IMR-90 (cell line): ENCODE results near the gene SATB2. TPM values are rescaled to one million over a fixed set of nuclear protein-coding genes. Genes with fewer than 3 reads are reported as not detected.
A peak's percentile ranks its signal among the peaks of the same experiment; 100 is the strongest.

ENCODE experiments used
- ATAC-seq: fragments of 200-7000 bp; cut with Tn5 transposase; 2 replicates; pipeline ENCODE4 v1.9.1; 2020; ENCODE audit warnings: low read depth, mild to moderate bottlenecking, moderate library complexity
- BruUV-seq: library from RNA; stranded (reverse); fragments of 400-500 nt; replicated peaks from 2 replicates; lab custom pipeline; 2021; lab: Mats Ljungman, UMichigan
- CTCF ChIA-PET: fragments of 300-600 bp; formaldehyde crosslinking; extraction: SDS; loops from one replicate; lab custom pipeline; 2021; ENCODE audit warnings: antibody characterized with exemption; lab: Yijun Ruan, JAX
- POLR2A ChIA-PET: fragments of 300-600 bp; sonication (Branson Sonifier 250); formaldehyde crosslinking; loops from one replicate; lab custom pipeline; 2022; ENCODE audit warnings: antibody characterized with exemption; ENCODE audit not compliant: unreplicated experiment; lab: Charles Lee
- DNase-seq: peaks from one replicate; pipeline ENCODE4 v3.0.0; 2013
- H2AFZ ChIP-seq: replicated peaks from 2 replicates; pipeline ENCODE3; 2013; ENCODE audit warnings: low read length, mild to moderate bottlenecking; ENCODE audit not compliant: poor library complexity
- H2AK5ac ChIP-seq: 2 replicates; pipeline ENCODE4 v1.6.1; 2013; ENCODE audit warnings: low read depth, low read length, inconsistent platforms
- H2AK9ac ChIP-seq: replicated peaks from 2 replicates; pipeline ENCODE3; 2013; ENCODE audit warnings: mild to moderate bottlenecking, low read depth, low read length, moderate library complexity; ENCODE audit not compliant: poor library complexity
- H2BK120ac ChIP-seq: 2 replicates; pipeline ENCODE4 v1.6.1; 2013; ENCODE audit warnings: low read depth, low read length, inconsistent platforms
- H2BK15ac ChIP-seq: 3 replicates; pipeline ENCODE4 v1.6.1; 2013; ENCODE audit warnings: low read depth, low read length, inconsistent platforms
- H2BK20ac ChIP-seq: 2 replicates; pipeline ENCODE4 v1.6.1; 2013; ENCODE audit warnings: low read depth, mild to moderate bottlenecking, inconsistent platforms, low read length, moderate library complexity
- H2BK5ac ChIP-seq: 2 replicates; pipeline ENCODE4 v1.6.1; 2013; ENCODE audit warnings: mild to moderate bottlenecking, low read depth, low read length, inconsistent platforms; ENCODE audit not compliant: poor library complexity, severe bottlenecking
- H3K14ac ChIP-seq: replicated peaks from 2 replicates; pipeline ENCODE4 v1.6.1; 2013; ENCODE audit warnings: low read depth, low read length, inconsistent platforms
- H3K18ac ChIP-seq: 2 replicates; pipeline ENCODE4 v1.6.1; 2013; ENCODE audit warnings: low read depth, low read length, control low read depth
- H3K23ac ChIP-seq: 2 replicates; pipeline ENCODE4 v1.6.1; 2013; ENCODE audit warnings: low read depth, low read length, inconsistent platforms
- H3K27ac ChIP-seq: 2 replicates; pipeline ENCODE4 v1.5.1; 2013; ENCODE audit warnings: mild to moderate bottlenecking, control low read depth, low read length; ENCODE audit not compliant: insufficient read depth
- H3K27me3 ChIP-seq: 2 replicates; pipeline ENCODE4 v1.6.1; 2013; ENCODE audit warnings: low read length; ENCODE audit not compliant: control insufficient read depth, insufficient read depth
- H3K36me3 ChIP-seq: 2 replicates; pipeline ENCODE4 v1.6.1; 2013; ENCODE audit warnings: low read length, mixed read lengths; ENCODE audit not compliant: control insufficient read depth, insufficient read depth
- H3K4ac ChIP-seq: 2 replicates; pipeline ENCODE4 v1.6.1; 2013; ENCODE audit warnings: low read depth, low read length, inconsistent platforms
- H3K4me1 ChIP-seq: 2 replicates; pipeline ENCODE4 v1.6.1; 2013; ENCODE audit warnings: low read length, mixed read lengths; ENCODE audit not compliant: control insufficient read depth, insufficient read depth
- H3K4me2 ChIP-seq: 2 replicates; pipeline ENCODE4 v1.6.1; 2013; ENCODE audit warnings: low read depth, mild to moderate bottlenecking, control low read depth, low read length, moderate library complexity
- H3K4me3 ChIP-seq: 2 replicates; pipeline ENCODE4 v1.5.1; 2013; ENCODE audit warnings: low read depth, mild to moderate bottlenecking, control low read depth, low read length, moderate library complexity; ENCODE audit not compliant: insufficient read depth
- H3K56ac ChIP-seq: 2 replicates; pipeline ENCODE4 v1.6.1; 2013; ENCODE audit warnings: low read length, inconsistent platforms; ENCODE audit not compliant: insufficient read depth; ENCODE audit errors: extremely low read depth
- H3K79me1 ChIP-seq, 2 experiments: 2 replicates each; pipeline ENCODE4 v1.6.1; 2013; ENCODE audit warnings: low read length in 2 of 2, inconsistent platforms in 1 of 2, low read depth in 1 of 2
- H3K9ac ChIP-seq: 2 replicates; pipeline ENCODE4 v1.6.1; 2013; ENCODE audit warnings: low read depth, low read length, control low read depth
- H3K9me1 ChIP-seq: 2 replicates; pipeline ENCODE4 v1.6.1; 2013; ENCODE audit warnings: low read length, inconsistent platforms; ENCODE audit not compliant: insufficient read depth
- H3K9me3 ChIP-seq: 2 replicates; pipeline ENCODE4 v1.6.1; 2013; ENCODE audit warnings: low read length; ENCODE audit not compliant: control insufficient read depth, insufficient read depth
- H4K20me1 ChIP-seq: 2 replicates; pipeline ENCODE4 v1.6.1; 2013; ENCODE audit warnings: low read length, inconsistent platforms; ENCODE audit not compliant: insufficient read depth
- H4K5ac ChIP-seq: 2 replicates; pipeline ENCODE4 v1.6.1; 2013; ENCODE audit warnings: mild to moderate bottlenecking, low read depth, low read length, control low read depth
- H4K8ac ChIP-seq, 2 experiments: 2 replicates each; pipeline ENCODE4 v1.6.1; 2013; ENCODE audit warnings: low read depth in 2 of 2, low read length in 2 of 2, control low read depth in 1 of 2, inconsistent platforms in 1 of 2
- H4K91ac ChIP-seq: 2 replicates; pipeline ENCODE4 v1.6.1; 2013; ENCODE audit warnings: low read depth, low read length, inconsistent platforms; ENCODE audit not compliant: insufficient read depth
- BHLHE40 ChIP-seq: fragments of 150-350 bp; IDR thresholded peaks from 2 replicates; pipeline ENCODE4 v1.6.1; 2016; ENCODE audit warnings: mild to moderate bottlenecking, low read depth, low read length
- CEBPB ChIP-seq: IDR thresholded peaks from 2 replicates; pipeline ENCODE4 v1.6.1; 2012; ENCODE audit warnings: low read depth, low read length, improper control_type of control experiment
- MAFK ChIP-seq: IDR thresholded peaks from 2 replicates; pipeline ENCODE4 v1.6.1; 2012; ENCODE audit warnings: low read depth, low read length, improper control_type of control experiment
- MAZ ChIP-seq: IDR thresholded peaks from 2 replicates; pipeline ENCODE4 v1.6.1; 2012; ENCODE audit warnings: low read depth, mild to moderate bottlenecking, low read length, improper control_type of control experiment, moderate library complexity, borderline replicate concordance
- MXI1 ChIP-seq: IDR thresholded peaks from 2 replicates; pipeline ENCODE4 v1.6.1; 2012; ENCODE audit warnings: low read depth, mild to moderate bottlenecking, low read length, moderate library complexity, borderline replicate concordance
- NFE2L2 ChIP-seq: fragments of 150-350 bp; IDR thresholded peaks from 2 replicates; pipeline ENCODE4 v1.6.1; 2016; ENCODE audit warnings: low read depth, mild to moderate bottlenecking, low read length
- RCOR1 ChIP-seq: IDR thresholded peaks from 2 replicates; pipeline ENCODE4 v1.6.1; 2012; ENCODE audit warnings: mild to moderate bottlenecking, low read length, improper control_type of control experiment; ENCODE audit not compliant: insufficient replicate concordance
- WGBS, 2 experiments: methylation state at CpG; one replicate each; pipeline versions ENCODE4 v1.1.5 to v1.1.7; 2013; ENCODE audit warnings: missing lambda C conversion rate in 2 of 2; ENCODE audit not compliant: insufficient read length in 1 of 2; ENCODE audit errors: extremely low coverage in 2 of 2; 5-methylcytosine and 5-hydroxymethylcytosine counted together
- dilution Hi-C: fragments of 300-500 bp; cut with HindIII; formaldehyde crosslinking; loops from one replicate; pipeline ENCODE4 v1.14.3; 2018; ENCODE audit warnings: low sequenced_read_pairs; ENCODE audit not compliant: unreplicated experiment
- in situ Hi-C: fragments of 300-500 bp; cut with MboI; formaldehyde crosslinking; loops from 3 replicates; pipeline ENCODE4 v1.14.3; 2019; ENCODE audit warnings: low sequenced_read_pairs, inconsistent platforms, mixed read lengths
- intact Hi-C: fragments of 100-400 bp; cut with micrococcal nuclease; formaldehyde crosslinking; loops from 2 replicates; pipeline ENCODE4 v1.10.0; 2022
- polyA plus RNA-seq, 3 experiments: library from polyadenylated mRNA; depleted of rRNA; stranded (reverse); fragments of >200 nt; gene quantifications; 2 replicates each; pipeline ENCODE4 v1.2.3, GENCODE V29; 2012; ENCODE audit warnings: low replicate concordance in 1 of 3
- total RNA-seq: library from RNA; depleted of rRNA; stranded (reverse); fragments of >200 nt; gene quantifications from 2 replicates; pipeline ENCODE4 v1.2.3, GENCODE V29; 2012
- TF ChIP-seq, protein P1 (sequence below): fragments of 150-350 bp; IDR thresholded peaks from 2 replicates; pipeline ENCODE4 v1.6.1; 2017; ENCODE audit warnings: mild to moderate bottlenecking, antibody characterized with exemption, low read length, low read depth
- TF ChIP-seq, protein P2 (sequence below): conservative IDR thresholded peaks from 2 replicates; pipeline ENCODE4 v1.5.1; 2012; ENCODE audit warnings: mild to moderate bottlenecking, low read depth, low read length, improper control_type of control experiment

Gene SATB2
- total and polyA plus RNA-seq, 2 of the 4 experiments (the other 2 are of a cell fraction), result 6.2 to 8.4 TPM

DNA sequence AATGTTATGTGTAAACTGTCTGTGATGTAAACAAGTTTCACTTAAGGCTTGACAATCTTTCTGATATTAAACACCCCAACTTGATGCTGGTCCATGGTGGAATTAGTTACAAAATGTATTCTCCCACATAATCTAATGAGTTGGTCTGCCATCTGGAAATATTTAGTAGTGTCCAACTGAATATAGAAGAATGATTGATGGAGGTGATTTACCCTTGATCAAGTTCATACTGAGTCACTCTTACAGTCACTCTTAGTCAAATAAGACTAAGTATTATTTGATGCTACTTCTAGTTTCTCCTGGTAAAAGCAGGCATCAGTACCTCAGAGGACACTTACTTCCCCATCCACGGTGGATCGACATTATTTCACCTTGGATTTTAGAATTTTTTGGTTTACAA, 198.1 kb downstream of the SATB2 start:
- DNase-seq, result peak; percentile 33

More for the DNA sequence above, 198.1 kb downstream of the SATB2 start:
- in situ Hi-C loops (no loop called here), intact Hi-C loops (no loop called here), dilution Hi-C loops (no loop called here)
- no peak overlapping the region for H2AFZ ChIP-seq
- WGBS, 2 experiments, result no CpG with 5 or more reads among the region's 2 CpGs
- H3K4ac ChIP-seq, result no peak overlapping the region
- no peak overlapping the region for H3K9ac ChIP-seq
- H3K23ac ChIP-seq, result no peak overlapping the region
- H3K36me3 ChIP-seq, result no peaks in the 10 kb centered on the region
- ChIA-PET POLR2A (no interaction called here), CTCF (no interaction called here)
- no peak overlapping the region for H3K4me3 ChIP-seq
- H3K27ac ChIP-seq, result no peak overlapping the region
- no peaks in the 10 kb centered on the region for H4K20me1 ChIP-seq
- no TSS peak for BruUV-seq
- TF ChIP-seq MXI1, result no peak
- TF ChIP-seq MAFK, result no peak
- TF ChIP-seq, protein P1, sequence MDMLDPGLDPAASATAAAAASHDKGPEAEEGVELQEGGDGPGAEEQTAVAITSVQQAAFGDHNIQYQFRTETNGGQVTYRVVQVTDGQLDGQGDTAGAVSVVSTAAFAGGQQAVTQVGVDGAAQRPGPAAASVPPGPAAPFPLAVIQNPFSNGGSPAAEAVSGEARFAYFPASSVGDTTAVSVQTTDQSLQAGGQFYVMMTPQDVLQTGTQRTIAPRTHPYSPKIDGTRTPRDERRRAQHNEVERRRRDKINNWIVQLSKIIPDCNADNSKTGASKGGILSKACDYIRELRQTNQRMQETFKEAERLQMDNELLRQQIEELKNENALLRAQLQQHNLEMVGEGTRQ, result no peak
- no peak for TF ChIP-seq RCOR1
- TF ChIP-seq MAZ, result no peak
- TF ChIP-seq, protein P2, sequence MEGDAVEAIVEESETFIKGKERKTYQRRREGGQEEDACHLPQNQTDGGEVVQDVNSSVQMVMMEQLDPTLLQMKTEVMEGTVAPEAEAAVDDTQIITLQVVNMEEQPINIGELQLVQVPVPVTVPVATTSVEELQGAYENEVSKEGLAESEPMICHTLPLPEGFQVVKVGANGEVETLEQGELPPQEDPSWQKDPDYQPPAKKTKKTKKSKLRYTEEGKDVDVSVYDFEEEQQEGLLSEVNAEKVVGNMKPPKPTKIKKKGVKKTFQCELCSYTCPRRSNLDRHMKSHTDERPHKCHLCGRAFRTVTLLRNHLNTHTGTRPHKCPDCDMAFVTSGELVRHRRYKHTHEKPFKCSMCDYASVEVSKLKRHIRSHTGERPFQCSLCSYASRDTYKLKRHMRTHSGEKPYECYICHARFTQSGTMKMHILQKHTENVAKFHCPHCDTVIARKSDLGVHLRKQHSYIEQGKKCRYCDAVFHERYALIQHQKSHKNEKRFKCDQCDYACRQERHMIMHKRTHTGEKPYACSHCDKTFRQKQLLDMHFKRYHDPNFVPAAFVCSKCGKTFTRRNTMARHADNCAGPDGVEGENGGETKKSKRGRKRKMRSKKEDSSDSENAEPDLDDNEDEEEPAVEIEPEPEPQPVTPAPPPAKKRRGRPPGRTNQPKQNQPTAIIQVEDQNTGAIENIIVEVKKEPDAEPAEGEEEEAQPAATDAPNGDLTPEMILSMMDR, result no peak
- no peak for TF ChIP-seq BHLHE40
- no peak for TF ChIP-seq NFE2L2
- no peak for TF ChIP-seq CEBPB
- H3K27me3 ChIP-seq, result no peaks in the 10 kb centered on the region
- no peak overlapping the region for H4K5ac ChIP-seq
- H4K8ac ChIP-seq, result no peak overlapping the region
- no peak overlapping the region for H3K4me2 ChIP-seq
- no peak overlapping the region for H2AK5ac ChIP-seq
- no peak overlapping the region for H4K91ac ChIP-seq
- no peak overlapping the region for H2BK20ac ChIP-seq
- H3K9me3 ChIP-seq, result peaks cover 4% of the 10 kb centered on the region; the same call in 1 of the 2 replicates
- no peaks in the 10 kb centered on the region for H3K4me1 ChIP-seq
- H2BK15ac ChIP-seq, result no peak overlapping the region
- no peak overlapping the region for H3K56ac ChIP-seq
- H3K9me1 ChIP-seq, result no peaks in the 10 kb centered on the region
- H2BK120ac ChIP-seq, result no peak overlapping the region
- no peak overlapping the region for H3K14ac ChIP-seq
- H2BK5ac ChIP-seq, result no peak overlapping the region
- H3K18ac ChIP-seq, result no peak overlapping the region
- H3K79me1 ChIP-seq, result no peaks in the 10 kb centered on the region
- no peak for ATAC-seq
- no peak overlapping the region for H2AK9ac ChIP-seq
